ES-I3 (cell line): ENCODE data around the gene PMEPA1.

Source experiments
- H3K36me3 ChIP-seq: 2 replicates; pipeline ENCODE4 v1.6.1; 2013; ENCODE audit warnings: mild to moderate bottlenecking, low read length, control low read depth, moderate library complexity; ENCODE audit not compliant: insufficient read depth
- H3K4me1 ChIP-seq: 2 replicates; pipeline ENCODE4 v1.6.1; 2013; ENCODE audit warnings: mild to moderate bottlenecking, control low read depth, low read length; ENCODE audit not compliant: insufficient read depth
- H3K9ac ChIP-seq: 2 replicates; pipeline ENCODE4 v1.6.1; 2013; ENCODE audit warnings: low read depth, mild to moderate bottlenecking, low read length, moderate library complexity
- H3K9me3 ChIP-seq: 2 replicates; pipeline ENCODE4 v1.6.1; 2013; ENCODE audit warnings: mild to moderate bottlenecking, low read length, moderate library complexity; ENCODE audit not compliant: control insufficient read depth, insufficient read depth

Gene PMEPA1

DNA sequence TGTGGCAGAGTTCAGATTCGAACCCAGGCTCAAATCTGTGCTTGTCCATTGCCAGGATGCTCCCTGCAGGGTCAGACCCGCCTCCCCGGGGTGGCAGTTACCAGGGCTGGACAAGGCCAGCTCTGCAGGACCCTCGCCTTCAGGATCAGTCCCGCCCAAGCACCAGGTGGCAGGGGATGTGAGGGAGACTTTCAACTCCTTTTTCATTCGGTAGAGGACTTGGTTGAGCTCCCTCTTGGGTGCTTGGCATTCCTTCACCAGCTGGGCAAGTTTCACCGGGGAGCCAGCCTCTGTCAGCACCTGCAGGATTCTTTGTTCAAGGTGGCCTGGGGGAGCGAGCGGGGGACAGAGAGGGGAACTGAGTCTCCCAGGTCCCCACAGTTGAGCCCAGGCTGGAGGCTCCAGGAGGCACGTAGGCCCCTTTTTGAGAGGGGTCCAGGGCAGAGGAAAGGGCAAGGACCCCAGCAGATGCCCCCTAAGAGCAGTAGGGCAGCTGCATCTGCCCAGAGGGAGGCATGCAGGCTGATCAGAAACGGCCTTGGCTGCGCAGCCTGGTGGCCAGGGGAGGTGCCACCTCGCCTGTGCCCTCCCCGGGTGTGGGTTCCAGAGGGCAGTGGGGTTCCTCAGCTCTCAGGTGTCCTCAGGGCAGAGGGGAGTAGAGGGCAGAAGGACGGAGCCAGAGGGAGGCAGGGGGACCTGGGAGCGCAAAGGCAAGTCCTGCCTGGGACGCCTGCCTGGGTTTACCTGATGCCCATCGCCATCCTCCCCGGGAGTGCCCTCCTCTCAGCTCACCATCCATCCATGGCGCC, 93.5 kb downstream of the PMEPA1 start:
- H3K4me1 ChIP-seq = peaks cover 5% of the 10 kb centered on the region; the same call in 1 of the 2 replicates
- H3K9ac ChIP-seq = no peak overlapping the region
- H3K9me3 ChIP-seq = no peaks in the 10 kb centered on the region
- H3K36me3 ChIP-seq = no peaks in the 10 kb centered on the region

DNA sequence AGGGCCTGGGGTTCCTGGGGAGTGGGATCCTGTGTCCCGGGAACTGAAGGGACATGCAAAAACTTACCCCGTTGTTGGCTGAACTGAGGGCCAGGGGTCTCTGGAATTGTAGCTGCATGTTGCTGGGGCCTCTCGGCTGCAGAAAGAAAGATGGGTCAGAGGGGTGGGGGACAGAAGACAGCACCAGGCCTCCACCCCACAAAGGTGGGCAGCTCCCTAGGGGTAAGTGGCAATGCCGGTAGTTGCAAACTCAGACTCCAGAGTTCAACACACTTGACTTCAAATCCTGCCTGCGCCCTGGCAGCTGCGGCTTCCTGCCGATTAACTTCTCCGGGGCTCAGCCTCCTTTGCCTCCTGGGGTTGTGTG, 94.4 kb downstream of the PMEPA1 start:
- no peak overlapping the region for H3K9ac ChIP-seq
- peaks cover 5% of the 10 kb centered on the region; the same call in 1 of the 2 replicates for H3K4me1 ChIP-seq
- H3K9me3 ChIP-seq = no peaks in the 10 kb centered on the region
- H3K36me3 ChIP-seq = no peaks in the 10 kb centered on the region

DNA sequence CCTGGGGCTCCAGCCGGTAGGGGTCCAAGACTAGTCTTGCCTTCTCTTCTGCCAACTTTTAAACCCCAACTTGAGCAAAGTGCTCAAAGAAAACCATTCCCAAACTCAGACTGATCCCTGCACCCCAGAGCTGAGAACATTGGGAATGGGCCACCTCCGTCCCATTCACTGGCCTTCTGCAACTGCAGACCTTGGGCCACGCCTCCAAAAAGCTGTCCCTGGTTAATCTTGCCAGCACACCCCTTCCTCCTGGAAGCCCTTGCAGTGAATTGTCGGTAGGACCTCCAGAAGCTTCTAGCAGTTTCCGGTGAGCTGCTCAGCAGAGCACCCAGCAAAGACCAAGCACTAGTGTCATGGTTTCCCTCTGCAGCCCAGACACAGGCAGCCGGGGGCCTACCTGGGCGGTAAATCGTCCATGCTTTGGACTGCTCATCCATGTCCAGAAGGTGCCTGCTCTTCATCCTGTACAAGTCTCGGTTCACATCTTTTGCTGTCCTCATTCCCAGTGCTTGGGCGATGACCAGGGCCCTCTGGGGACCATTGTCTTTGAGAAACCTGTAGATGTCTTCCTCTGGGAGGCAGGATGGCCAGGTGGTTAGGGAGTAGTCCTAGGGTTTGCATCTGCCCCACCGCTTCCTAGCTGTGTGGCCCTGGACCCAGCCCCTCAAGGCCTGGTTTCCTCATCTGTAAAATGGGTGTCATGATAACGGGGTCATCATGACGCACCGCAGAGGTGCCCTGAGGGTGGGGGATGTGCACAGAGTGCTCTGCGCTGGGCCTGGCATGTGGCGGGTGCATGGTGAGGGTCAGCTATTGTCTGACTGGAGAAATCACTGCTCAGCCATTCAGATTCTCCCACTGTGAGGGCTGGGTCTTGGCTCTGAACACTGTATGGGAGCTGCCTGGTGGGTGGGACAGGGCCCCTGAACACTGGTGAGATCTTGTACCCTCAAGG, 95.0 kb downstream of the PMEPA1 start:
- Histone ChIP-seq H3K9me3 (no peaks in the 10 kb centered on the region), H3K4me1 (peaks cover 5% of the 10 kb centered on the region; the same call in 1 of the 2 replicates), H3K36me3 (no peaks in the 10 kb centered on the region), H3K9ac (no peak overlapping the region)

DNA sequence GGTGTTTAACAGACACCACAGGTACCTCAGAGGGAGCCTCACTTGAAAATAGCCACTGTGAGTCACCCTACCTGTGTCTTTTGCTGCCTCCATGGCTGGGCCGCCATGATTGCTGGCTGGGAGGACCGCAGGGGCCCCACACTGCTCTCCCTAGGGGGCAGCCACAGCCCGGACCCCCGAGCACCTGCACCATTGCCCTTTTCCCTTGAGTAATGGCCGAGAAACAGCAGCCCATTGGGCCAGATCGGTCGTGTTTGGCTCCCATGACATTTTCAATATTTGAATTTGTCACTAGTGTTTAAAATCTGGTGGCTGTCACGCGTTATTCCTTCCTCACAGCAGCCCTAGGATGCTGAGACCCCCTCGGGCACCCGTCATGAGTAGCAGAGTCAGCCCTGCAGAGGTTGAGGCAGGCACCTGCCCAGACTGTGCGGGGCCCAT, 96.3 kb downstream of the PMEPA1 start:
- H3K9ac ChIP-seq = no peak overlapping the region
- no peaks in the 10 kb centered on the region for H3K36me3 ChIP-seq
- peaks cover 5% of the 10 kb centered on the region; the same call in 1 of the 2 replicates for H3K4me1 ChIP-seq

DNA sequence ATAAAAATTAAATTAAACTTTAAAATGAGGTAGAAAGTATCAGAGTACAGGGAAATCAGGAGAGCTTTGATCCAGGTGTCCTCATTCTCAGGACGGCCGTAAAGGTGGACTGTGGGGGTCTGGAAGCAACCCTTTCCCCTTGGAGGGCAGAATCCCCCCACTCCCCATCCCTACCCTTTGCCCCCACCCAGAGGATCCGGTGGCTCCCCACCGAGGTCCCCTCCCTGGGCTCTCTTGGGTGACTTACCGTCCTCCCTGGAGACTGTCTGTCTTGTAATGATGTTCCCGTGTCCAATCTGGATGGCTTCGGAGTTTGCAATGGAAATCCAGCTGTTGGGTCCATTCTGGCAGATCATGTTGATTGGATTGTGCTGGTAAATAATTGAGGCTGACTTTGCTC, 96.9 kb downstream of the PMEPA1 start:
- H3K4me1 ChIP-seq = peaks cover 2% of the 10 kb centered on the region; the same call in 1 of the 2 replicates
- H3K36me3 ChIP-seq = no peaks in the 10 kb centered on the region
- H3K9me3 ChIP-seq = no peaks in the 10 kb centered on the region

More for the DNA sequence above, 96.3 kb downstream of the PMEPA1 start:
- H3K9me3 ChIP-seq = no peaks in the 10 kb centered on the region

DNA sequence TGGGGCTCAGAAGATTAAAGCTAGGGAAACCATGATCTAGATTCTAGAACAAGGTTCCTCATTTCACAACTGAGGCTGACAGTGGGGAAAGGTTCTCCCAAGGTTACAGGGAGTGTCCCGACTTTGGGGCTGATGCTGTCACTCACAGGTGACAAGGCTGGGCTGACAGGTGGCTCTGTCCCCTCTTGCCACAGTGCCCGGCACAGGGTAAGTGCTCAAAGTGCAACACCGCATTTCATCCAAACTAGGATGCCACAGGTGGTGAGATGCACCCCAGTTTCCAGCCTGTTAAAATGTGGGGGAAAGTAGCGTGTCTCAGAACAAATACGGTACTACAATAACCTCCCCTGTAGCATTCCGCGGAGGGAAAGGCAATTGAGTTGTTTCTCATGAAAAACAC, 97.4 kb downstream of the PMEPA1 start:
- Histone ChIP-seq H3K36me3 (no peaks in the 10 kb centered on the region), H3K9me3 (no peaks in the 10 kb centered on the region), H3K4me1 (no peaks in the 10 kb centered on the region), H3K9ac (no peak overlapping the region)

More for the DNA sequence above, 96.9 kb downstream of the PMEPA1 start:
- H3K9ac ChIP-seq = no peak overlapping the region

DNA sequence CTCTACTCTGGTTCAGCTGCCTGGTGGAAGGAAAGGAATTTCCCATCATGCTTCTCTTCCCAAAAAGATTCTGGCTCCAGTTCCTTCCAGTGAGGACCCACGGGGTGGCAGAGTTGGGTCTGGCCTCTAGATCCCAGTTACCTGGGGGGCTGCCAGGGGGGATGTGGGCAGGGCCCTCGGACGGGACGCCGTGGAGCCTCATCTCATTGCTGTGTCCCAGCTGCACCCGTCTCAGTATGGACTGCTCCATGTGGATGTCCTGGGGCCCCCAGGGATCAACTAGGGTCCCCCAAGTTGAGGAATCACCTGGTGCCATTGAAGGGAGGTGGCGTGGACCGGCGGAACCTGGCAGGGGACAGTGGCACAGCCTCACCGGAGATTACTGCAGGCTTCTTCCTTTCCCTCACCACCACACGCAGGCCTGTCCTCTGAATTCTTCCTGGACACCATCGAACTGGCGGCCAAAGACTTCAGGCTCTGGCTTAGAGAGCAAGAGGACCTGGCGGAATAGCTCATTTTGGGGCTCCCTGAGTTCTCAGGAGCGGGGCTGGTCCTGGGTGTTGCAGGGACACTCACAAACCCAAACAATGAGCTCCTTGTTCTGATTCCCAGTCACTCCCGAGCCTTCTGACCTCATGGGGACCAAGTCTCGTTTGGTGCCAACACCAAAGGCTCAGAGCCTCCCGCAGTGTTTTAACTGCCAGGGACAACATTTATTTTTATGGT, 98.1 kb downstream of the PMEPA1 start:
- no peak overlapping the region for H3K9ac ChIP-seq
- H3K9me3 ChIP-seq = no peaks in the 10 kb centered on the region
- H3K4me1 ChIP-seq = no peaks in the 10 kb centered on the region
- H3K36me3 ChIP-seq = no peaks in the 10 kb centered on the region

DNA sequence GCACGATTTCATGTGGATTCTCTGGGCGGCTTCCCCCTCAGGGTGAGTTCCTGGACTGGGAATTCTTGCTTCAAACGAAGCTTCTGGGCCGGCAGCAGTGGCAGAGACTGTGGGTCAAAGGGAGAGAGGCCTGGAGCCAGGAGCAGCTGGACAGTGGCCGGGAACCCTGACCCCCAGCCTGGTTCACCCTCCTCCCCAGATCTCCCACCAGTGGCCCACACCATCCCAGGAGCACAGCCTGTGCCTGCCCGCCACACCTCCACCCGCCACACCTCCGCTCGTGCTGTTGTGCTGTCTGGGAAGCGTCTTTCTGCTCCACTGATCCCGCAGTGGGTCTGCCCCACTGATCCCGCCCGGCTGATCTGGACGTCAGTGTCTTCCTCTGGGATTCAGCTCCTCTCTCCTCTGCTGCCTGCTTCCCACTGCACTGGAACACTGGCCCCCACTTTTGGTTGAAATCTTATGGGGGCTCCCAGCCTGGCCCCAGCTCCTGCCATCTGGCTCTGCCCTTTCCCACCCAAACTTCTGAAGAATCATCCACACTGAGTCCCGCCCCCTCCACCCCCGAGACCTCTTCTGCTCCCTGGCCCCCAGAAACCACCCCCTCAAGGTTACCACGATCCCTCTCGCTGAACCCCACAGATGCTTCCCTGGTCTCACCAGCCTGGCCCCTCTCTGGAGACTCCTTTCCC, 99.4 kb downstream of the PMEPA1 start:
- no peak overlapping the region for H3K9ac ChIP-seq
- H3K36me3 ChIP-seq = no peaks in the 10 kb centered on the region
- H3K9me3 ChIP-seq = no peaks in the 10 kb centered on the region
- H3K4me1 ChIP-seq = no peaks in the 10 kb centered on the region

DNA sequence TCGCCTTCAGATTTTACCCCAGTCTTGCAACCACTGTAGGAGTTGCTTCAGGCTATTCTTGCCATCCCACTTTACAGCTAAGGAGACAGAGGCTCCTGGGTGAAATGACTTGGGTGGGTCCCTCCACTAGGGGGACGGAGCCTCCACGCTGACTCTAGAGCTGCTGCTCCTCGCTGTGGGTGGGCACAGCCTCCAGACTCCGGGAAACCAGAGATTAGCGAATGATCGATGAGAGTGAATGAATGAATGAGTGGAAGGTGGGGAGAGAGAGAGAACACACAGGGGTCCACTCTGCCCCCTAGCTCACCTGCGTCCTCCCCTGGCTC, 100.0 kb downstream of the PMEPA1 start:
- Histone ChIP-seq H3K4me1 (no peaks in the 10 kb centered on the region), H3K9ac (no peak overlapping the region), H3K36me3 (no peaks in the 10 kb centered on the region), H3K9me3 (no peaks in the 10 kb centered on the region)

DNA sequence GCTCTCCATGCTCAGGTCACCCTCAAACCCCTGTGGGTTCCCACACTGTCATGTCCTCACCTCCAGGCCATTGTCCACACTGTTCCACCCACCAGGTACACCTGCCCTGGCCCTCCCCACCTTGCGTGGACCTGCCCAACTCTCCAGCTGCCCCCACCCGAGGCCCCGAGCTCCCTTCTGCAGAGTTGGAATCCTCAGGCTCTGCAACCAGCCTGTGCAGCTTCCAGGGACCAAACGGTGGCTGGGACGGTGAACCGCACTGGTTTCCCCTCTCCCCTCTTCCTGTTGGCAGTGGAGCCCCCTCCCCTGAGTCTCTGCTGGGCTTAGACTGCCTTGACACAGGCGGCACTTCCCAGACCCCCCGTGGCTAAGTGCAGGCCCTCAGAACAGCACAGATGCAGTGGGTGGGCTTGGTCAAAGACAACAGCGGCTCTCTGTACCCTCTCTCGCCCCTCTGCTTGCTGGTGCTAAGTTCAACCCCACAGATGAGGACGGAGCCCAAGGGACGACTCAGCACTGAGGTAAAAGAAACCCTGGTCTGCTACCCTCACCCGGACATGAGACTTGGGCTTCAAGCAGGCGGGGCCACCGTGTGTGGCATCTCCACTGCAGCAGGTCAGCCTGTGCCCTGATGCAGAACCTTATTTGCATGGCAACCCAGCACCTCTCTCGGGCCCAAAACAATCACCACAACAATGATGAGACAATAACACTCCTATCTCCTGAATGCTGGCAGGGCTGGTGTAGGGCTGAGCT, 100.6 kb downstream of the PMEPA1 start:
- Histone ChIP-seq H3K36me3 (no peaks in the 10 kb centered on the region), H3K9ac (no peak overlapping the region), H3K9me3 (no peaks in the 10 kb centered on the region), H3K4me1 (no peaks in the 10 kb centered on the region)

DNA sequence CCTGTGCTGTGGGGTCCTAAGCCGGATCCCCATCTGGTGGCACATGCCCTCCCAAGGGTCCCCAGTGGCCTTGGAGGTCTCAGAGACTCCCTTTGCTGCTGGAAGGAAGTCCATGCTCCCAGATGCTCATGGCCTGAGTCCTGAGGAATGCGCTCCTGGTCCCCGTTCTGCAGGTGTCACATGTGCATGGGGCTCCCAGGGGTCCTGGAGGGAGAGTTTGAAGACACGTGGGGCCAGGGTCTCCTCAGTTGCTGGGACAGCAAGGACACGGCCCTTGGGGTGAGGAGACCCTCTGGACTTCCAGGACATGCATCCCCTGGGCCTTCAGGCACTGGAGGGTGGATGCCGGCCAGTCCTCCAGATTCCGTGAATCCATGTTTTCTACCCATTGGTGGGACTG, 101.3 kb downstream of the PMEPA1 start:
- no peak overlapping the region for H3K9ac ChIP-seq

DNA sequence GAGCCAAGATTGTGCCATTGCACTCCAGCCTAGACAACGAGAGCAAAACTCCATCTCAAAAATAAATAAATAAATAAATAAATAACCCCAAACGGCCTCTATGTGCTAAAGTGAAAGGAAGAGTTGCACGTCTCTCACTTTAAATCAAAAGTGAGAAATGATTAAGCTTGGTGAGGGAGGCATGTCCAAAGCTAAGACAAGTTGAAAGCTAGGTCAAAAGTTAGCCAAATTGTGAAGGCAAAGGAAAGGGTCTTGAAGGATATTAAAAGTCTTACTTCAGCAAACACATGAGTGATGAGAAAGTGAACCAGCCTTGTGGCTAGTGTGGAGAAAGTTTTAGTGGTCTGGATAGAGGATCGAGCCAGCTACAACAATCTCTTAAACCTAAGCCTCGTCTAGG, 103.9 kb downstream of the PMEPA1 start:
- no peak overlapping the region for H3K9ac ChIP-seq
- no peaks in the 10 kb centered on the region for H3K4me1 ChIP-seq
- no peaks in the 10 kb centered on the region for H3K36me3 ChIP-seq
- H3K9me3 ChIP-seq = no peaks in the 10 kb centered on the region

More for the DNA sequence above, 101.3 kb downstream of the PMEPA1 start:
- Histone ChIP-seq H3K9me3 (no peaks in the 10 kb centered on the region), H3K4me1 (no peaks in the 10 kb centered on the region), H3K36me3 (no peaks in the 10 kb centered on the region)

DNA sequence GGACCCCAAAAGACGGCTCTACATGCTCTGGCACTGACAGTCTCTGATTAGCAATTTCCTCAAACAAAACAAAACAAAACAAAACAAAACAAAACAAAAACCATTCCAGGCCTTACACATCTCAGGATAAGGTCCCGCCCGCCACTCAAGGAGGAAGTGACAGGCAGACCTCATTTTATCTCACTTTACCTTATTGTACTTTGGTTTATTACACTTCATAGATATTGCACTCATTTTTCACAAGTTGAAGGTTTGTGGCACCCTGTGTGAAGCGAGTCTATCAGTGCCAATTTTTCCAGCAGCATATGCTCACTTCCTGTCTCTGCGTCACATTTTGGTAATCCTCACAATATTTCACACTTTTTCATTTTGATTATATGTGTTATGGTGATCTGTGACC, 104.8 kb downstream of the PMEPA1 start:
- Histone ChIP-seq H3K9ac (no peak overlapping the region), H3K9me3 (no peaks in the 10 kb centered on the region), H3K36me3 (no peaks in the 10 kb centered on the region), H3K4me1 (no peaks in the 10 kb centered on the region)
